Esophagus squamous epithelium (tissue), 5 donors: ENCODE data around the gene TAF11. TPM values are rescaled to one million over a fixed set of nuclear protein-coding genes. Genes with fewer than 3 reads are reported as not detected.
"Not testable (repeated sequence)": the region's sequence is repeated elsewhere in the genome, so short reads cannot be mapped to it uniquely, and the experiment has no call there.

Experiments
- DNase-seq: peaks from one replicate; lab custom pipeline; 2025; lab: John Stamatoyannopoulos, UW
- H3K27ac ChIP-seq, 4 donors: fragments of 200-600 bp; sonication (generic); one replicate each; pipeline ENCODE4 v1.5.1; 2016 to 2019; ENCODE audit warnings: mild to moderate bottlenecking in 1 of 4
- H3K27me3 ChIP-seq, 4 donors: fragments of 200-600 bp; sonication (generic); 1 replicate in 3 of 4; 2 replicates in 1 of 4; pipeline versions ENCODE4 v1.5.1 to v1.6.0; 2017 to 2021; ENCODE audit warnings: antibody characterized with exemption in 1 of 4
- H3K36me3 ChIP-seq, 3 donors: fragments of 200-600 bp; sonication (generic); one replicate each; pipeline ENCODE4 v1.5.1; 2016 to 2019
- H3K4me1 ChIP-seq, 3 donors: fragments of 200-600 bp; sonication (generic); one replicate each; pipeline ENCODE4 v1.5.1; 2017 to 2019
- H3K4me3 ChIP-seq, 4 donors: fragments of 200-600 bp; sonication (generic); 1 replicate in 3 of 4; 2 replicates in 1 of 4; pipeline ENCODE4 v1.5.1; 2016 to 2019; ENCODE audit warnings: mild to moderate bottlenecking in 2 of 4, moderate library complexity in 1 of 4
- H3K9me3 ChIP-seq, 3 donors: fragments of 200-600 bp; sonication (generic); one replicate each; pipeline ENCODE4 v1.5.1; 2016 to 2019
- POLR2A ChIP-seq, 4 donors: fragments of 450-650 bp; IDR thresholded peaks; one replicate each; pipeline ENCODE4 v1.6.1; 2017; ENCODE audit warnings: antibody characterized with exemption in 4 of 4, mild to moderate bottlenecking in 4 of 4, moderate library complexity in 3 of 4
- WGBS, 2 donors: methylation state at CpG; one replicate each; pipeline ENCODE4 v1.1.5; 2018; 5-methylcytosine and 5-hydroxymethylcytosine counted together
- intact Hi-C: fragments of 100-400 bp; cut with DNase I; formaldehyde crosslinking; loops from one replicate; pipeline ENCODE4 v1.15.0; 2022
- total RNA-seq, 4 donors: library from RNA; depleted of rRNA; stranded (reverse); fragments of >200 nt; gene quantifications; one replicate each; pipeline ENCODE4 v1.1.0, GENCODE V29; 2016
- TF ChIP-seq, protein P1 (sequence below), 6 experiments: fragments of 450-650 bp in 4 of 6; fragments of 200-600 bp in 2 of 6; sonication (generic) in 2 of 6; IDR thresholded peaks; one replicate each; pipeline ENCODE4 v1.5.1; 2016 to 2019; ENCODE audit warnings: antibody characterized with exemption in 6 of 6, mild to moderate bottlenecking in 4 of 6, moderate library complexity in 4 of 6
- donor health status: DM: yes; HTN: yes; CAD: no.

TAF11 gene, protein sequence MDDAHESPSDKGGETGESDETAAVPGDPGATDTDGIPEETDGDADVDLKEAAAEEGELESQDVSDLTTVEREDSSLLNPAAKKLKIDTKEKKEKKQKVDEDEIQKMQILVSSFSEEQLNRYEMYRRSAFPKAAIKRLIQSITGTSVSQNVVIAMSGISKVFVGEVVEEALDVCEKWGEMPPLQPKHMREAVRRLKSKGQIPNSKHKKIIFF
- total RNA-seq, result 10 to 100 TPM in 3 of 4 donors, 1 to 10 TPM in 1; 8.4 to 21.2 (median 18.8) TPM

- Histone ChIP-seq H3K4me3 (peak within 1 kb of the TSS; percentile 63 to 97 (median 90)), H3K36me3 (peaks cover 0 to 17% (median 0%) of the 10 kb centered on the region in 3 donors), H3K27me3 (no peaks in the 10 kb centered on the region), H3K4me1 (peaks cover 23 to 53% (median 25%) of the 10 kb centered on the region in 3 donors), H3K9me3 (no peaks in the 10 kb centered on the region), H3K27ac (peak within 1 kb of the TSS; percentile 92 to 96 (median 94))
- DNase-seq, result peak; percentile 68
- 0 to 1% methylated on average over 16 to 42 of the region's 43 CpGs for WGBS, 2 donors
- TF ChIP-seq, protein P1, sequence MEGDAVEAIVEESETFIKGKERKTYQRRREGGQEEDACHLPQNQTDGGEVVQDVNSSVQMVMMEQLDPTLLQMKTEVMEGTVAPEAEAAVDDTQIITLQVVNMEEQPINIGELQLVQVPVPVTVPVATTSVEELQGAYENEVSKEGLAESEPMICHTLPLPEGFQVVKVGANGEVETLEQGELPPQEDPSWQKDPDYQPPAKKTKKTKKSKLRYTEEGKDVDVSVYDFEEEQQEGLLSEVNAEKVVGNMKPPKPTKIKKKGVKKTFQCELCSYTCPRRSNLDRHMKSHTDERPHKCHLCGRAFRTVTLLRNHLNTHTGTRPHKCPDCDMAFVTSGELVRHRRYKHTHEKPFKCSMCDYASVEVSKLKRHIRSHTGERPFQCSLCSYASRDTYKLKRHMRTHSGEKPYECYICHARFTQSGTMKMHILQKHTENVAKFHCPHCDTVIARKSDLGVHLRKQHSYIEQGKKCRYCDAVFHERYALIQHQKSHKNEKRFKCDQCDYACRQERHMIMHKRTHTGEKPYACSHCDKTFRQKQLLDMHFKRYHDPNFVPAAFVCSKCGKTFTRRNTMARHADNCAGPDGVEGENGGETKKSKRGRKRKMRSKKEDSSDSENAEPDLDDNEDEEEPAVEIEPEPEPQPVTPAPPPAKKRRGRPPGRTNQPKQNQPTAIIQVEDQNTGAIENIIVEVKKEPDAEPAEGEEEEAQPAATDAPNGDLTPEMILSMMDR (IDR thresholded peaks at IDR 0.05), result peak in 2 of 6 experiments; percentile 3 to 6
- peak in 3 of 4 donors; percentile 64 to 84 (median 84) for TF ChIP-seq POLR2A (IDR thresholded peaks at IDR 0.05)
- intact Hi-C loops, result no loop called here
These were observed at the start of gene TAF11 for GRCh38 chr6:34887753-34888513. Gene TAF11, minus strand, starts transcription at chr6:34888042. Its CDS starts 85 bp downstream, at chr6:34887957.

- Histone ChIP-seq H3K4me3 (no peak overlapping the region), H3K4me1 (peaks cover 0 to 13% (median 7%) of the 10 kb centered on the region in 3 donors), H3K9me3 (no peaks in the 10 kb centered on the region), H3K27ac (peak overlapping the region in 1 of 4 donors; percentile 6), H3K27me3 (no peaks in the 10 kb centered on the region), H3K36me3 (no peaks in the 10 kb centered on the region)
- TF ChIP-seq, protein P1 (IDR thresholded peaks at IDR 0.05), result no peak
- no peak for TF ChIP-seq POLR2A (IDR thresholded peaks at IDR 0.05)
- WGBS, 2 donors, result 25 to 32% methylated on average over 5 of the region's 5 CpGs
- no peak for DNase-seq
- intact Hi-C loops, result no loop called here
These were observed 46.7 kb upstream of the TAF11 start for GRCh38 chr6:34934516-34934915.

DNA sequence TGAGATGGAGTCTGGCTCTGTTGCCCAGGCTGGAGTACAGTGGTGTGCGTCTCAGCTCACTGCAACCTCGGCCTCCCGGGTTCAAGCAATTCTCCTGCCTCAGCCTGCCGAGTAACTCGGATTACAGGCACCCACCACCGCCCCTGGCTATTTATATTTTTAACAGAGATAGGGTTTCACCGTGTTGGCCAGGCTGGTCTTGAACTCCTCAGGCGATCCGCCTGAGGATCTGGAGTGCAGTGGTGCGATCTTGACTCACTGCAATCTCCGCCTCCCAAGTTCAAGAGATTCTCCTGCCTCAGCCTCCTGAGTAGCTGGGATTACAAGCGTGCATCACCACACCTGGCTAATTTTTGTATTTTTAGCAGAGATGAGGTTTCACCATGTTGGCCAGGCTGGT lies 44.4 kb upstream of the TAF11 start:
- H3K27me3 ChIP-seq, H3K36me3 ChIP-seq, DNase-seq, intact Hi-C loops, H3K4me3 ChIP-seq, H3K27ac ChIP-seq, H3K9me3 ChIP-seq: not testable (repeated sequence)
- 89 to 95% methylated on average over 12 of the region's 12 CpGs for WGBS, 2 donors
- peaks cover 0 to 13% (median 7%) of the 10 kb centered on the region in 3 donors for H3K4me1 ChIP-seq

- Histone ChIP-seq H3K9me3 (no peaks in the 10 kb centered on the region), H3K27me3 (no peaks in the 10 kb centered on the region), H3K36me3 (no peaks in the 10 kb centered on the region), H3K27ac (no peak overlapping the region), H3K4me1 (peaks cover 0 to 13% (median 7%) of the 10 kb centered on the region in 3 donors), H3K4me3 (no peak overlapping the region)
- intact Hi-C loops, result no loop called here
- DNase-seq, result no peak
- TF ChIP-seq POLR2A (IDR thresholded peaks at IDR 0.05), result no peak
- TF ChIP-seq, protein P1 (IDR thresholded peaks at IDR 0.05), result no peak
- WGBS, 2 donors, result 78 to 80% methylated on average over 3 of the region's 3 CpGs
These were observed 42.4 kb upstream of the TAF11 start for GRCh38 chr6:34930221-34930620.

DNA sequence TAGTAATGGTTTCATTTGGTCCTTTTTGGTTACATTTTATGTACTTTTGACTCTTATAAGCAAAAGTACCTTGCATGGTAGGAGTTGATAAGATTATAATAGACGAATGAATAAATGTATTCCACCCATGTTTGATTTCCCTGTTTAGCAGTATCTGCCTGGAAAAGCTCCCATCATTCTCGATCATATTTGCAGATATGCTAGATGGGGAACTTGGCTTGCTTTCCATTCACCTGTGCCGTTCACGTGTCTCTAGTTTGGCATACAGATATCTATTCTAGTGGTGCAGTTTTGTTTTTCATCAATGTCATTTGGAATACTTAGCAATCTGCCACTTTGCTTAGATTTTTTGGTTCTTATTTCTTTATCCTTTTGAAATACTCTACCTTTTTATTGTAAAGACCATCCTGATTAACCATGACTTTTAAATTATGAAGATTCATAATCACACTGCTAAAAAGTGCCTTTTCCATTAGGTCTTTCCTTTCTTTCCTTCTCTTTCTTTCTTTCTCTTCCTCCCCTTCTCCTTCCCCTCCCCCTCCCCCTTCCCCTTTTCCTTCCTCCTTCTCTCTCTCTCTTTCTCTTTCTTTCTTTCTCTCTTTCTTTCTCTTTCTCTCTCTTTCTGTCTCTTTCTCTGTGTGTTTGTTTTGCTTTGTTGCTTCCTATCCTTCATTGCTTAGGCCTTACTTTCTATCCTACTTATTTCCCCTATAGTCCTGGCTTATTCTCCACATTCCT lies 41.6 kb upstream of the TAF11 start:
- intact Hi-C loops, result no loop called here

More for the DNA sequence above, 41.6 kb upstream of the TAF11 start:
- no peak for DNase-seq
- Histone ChIP-seq H3K4me1 (peaks cover 0 to 5% (median 4%) of the 10 kb centered on the region in 3 donors), H3K4me3 (no peak overlapping the region), H3K27me3 (no peaks in the 10 kb centered on the region), H3K27ac (no peak overlapping the region), H3K36me3 (no peaks in the 10 kb centered on the region), H3K9me3 (no peaks in the 10 kb centered on the region)
- TF ChIP-seq, protein P1 (IDR thresholded peaks at IDR 0.05), result no peak
- TF ChIP-seq POLR2A (IDR thresholded peaks at IDR 0.05), result no peak
- 56 to 75% methylated on average over 4 of the region's 4 CpGs for WGBS, 2 donors
